GM23338 (cell line): ENCODE results near the gene CTNNA3. TPM values are rescaled to one million over a fixed set of nuclear protein-coding genes. Genes with fewer than 3 reads are reported as not detected.

ENCODE experiments used
- ATAC-seq: fragments of 200-7000 bp; cut with Tn5 transposase; 3 replicates; pipeline ENCODE4 v1.9.1; 2020
- DNase-seq: peaks from one replicate; pipeline ENCODE4 v3.0.0-alpha.2; 2015; ENCODE audit warnings: low spot score
- H2AFZ ChIP-seq: fragments of 200-600 bp; sonication (generic); 2 replicates; pipeline ENCODE4 v1.8.0; 2016; ENCODE audit warnings: antibody characterized with exemption, mild to moderate bottlenecking, moderate library complexity
- H3F3A ChIP-seq: fragments of 200-600 bp; sonication (generic); replicated peaks from 2 replicates; pipeline ENCODE4 v1.8.0; 2017; ENCODE audit warnings: antibody characterized with exemption, mixed run types, low read depth
- H3K27ac ChIP-seq: fragments of 200-600 bp; sonication (generic); 2 replicates; pipeline ENCODE4 v1.6.1; 2016; ENCODE audit warnings: low read depth
- H3K27me3 ChIP-seq: fragments of 200-600 bp; sonication (generic); 2 replicates; pipeline ENCODE4 v1.8.0; 2016; ENCODE audit warnings: mild to moderate bottlenecking, mixed run types, moderate library complexity; ENCODE audit not compliant: insufficient read depth
- H3K36me3 ChIP-seq: fragments of 200-600 bp; sonication (generic); 2 replicates; pipeline ENCODE4 v1.8.0; 2016; ENCODE audit warnings: mild to moderate bottlenecking; ENCODE audit not compliant: insufficient read depth
- H3K4me1 ChIP-seq: fragments of 200-600 bp; sonication (generic); 2 replicates; pipeline ENCODE4 v1.8.0; 2016; ENCODE audit warnings: mild to moderate bottlenecking, moderate library complexity; ENCODE audit not compliant: insufficient read depth
- H3K4me2 ChIP-seq: fragments of 200-600 bp; sonication (generic); 2 replicates; pipeline ENCODE4 v1.7.1; 2017; ENCODE audit warnings: mixed run types
- H3K4me3 ChIP-seq: fragments of 200-600 bp; sonication (generic); 2 replicates; pipeline ENCODE4 v1.6.1; 2016; ENCODE audit warnings: mixed run types
- H3K79me2 ChIP-seq: fragments of 200-600 bp; sonication (generic); replicated peaks from 2 replicates; pipeline ENCODE4 v1.8.0; 2017; ENCODE audit warnings: mild to moderate bottlenecking; ENCODE audit not compliant: insufficient read depth
- H3K9me2 ChIP-seq: fragments of 200-600 bp; sonication (generic); 2 replicates; pipeline ENCODE4 v1.8.0; 2017; ENCODE audit not compliant: insufficient read depth
- H4K20me1 ChIP-seq: fragments of 200-600 bp; sonication (generic); replicated peaks from 2 replicates; pipeline ENCODE4 v1.8.0; 2017; ENCODE audit warnings: mild to moderate bottlenecking; ENCODE audit not compliant: insufficient read depth
- H3K27ac Mint-ChIP-seq: 2 replicates; pipeline ENCODE4 v1.8.0; 2020; ENCODE audit warnings: inconsistent platforms, mild to moderate bottlenecking, moderate library complexity, mixed read lengths
- H3K27me3 Mint-ChIP-seq: 3 replicates; pipeline ENCODE4 v1.8.0; 2022; ENCODE audit warnings: low read depth, mild to moderate bottlenecking, moderate library complexity, mixed read lengths, inconsistent platforms; ENCODE audit not compliant: insufficient read depth, poor library complexity
- H3K36me3 Mint-ChIP-seq: 3 replicates; pipeline ENCODE4 v1.8.0; 2021; ENCODE audit warnings: low read depth, mild to moderate bottlenecking, inconsistent platforms, moderate library complexity, mixed read lengths
- H3K4me1 Mint-ChIP-seq: 3 replicates; pipeline ENCODE4 v1.8.0; 2020; ENCODE audit warnings: mild to moderate bottlenecking, inconsistent platforms, mixed read lengths
- H3K4me3 Mint-ChIP-seq: 3 replicates; pipeline ENCODE4 v1.8.0; 2021; ENCODE audit warnings: moderate library complexity, mild to moderate bottlenecking, inconsistent platforms, mixed read lengths
- H3K9me3 Mint-ChIP-seq: 3 replicates; pipeline ENCODE4 v1.8.0; 2020; ENCODE audit warnings: moderate library complexity, mild to moderate bottlenecking, inconsistent platforms, mixed read lengths
- CREB1 ChIP-seq: fragments of 250-450 bp; sonication (Bioruptor Pico); IDR thresholded peaks from 2 replicates; pipeline ENCODE4 v1.5.0; 2020; ENCODE audit warnings: low read depth, mild to moderate bottlenecking, moderate library complexity
- EZH2 ChIP-seq: fragments of 200-600 bp; sonication (generic); IDR thresholded peaks from one replicate; pipeline ENCODE4 v1.8.0; 2017; ENCODE audit warnings: antibody characterized with exemption, mild to moderate bottlenecking, low read depth; ENCODE audit not compliant: unreplicated experiment
- EZH2phosphoT487 ChIP-seq: fragments of 200-600 bp; sonication (generic); IDR thresholded peaks from one replicate; pipeline ENCODE4 v1.8.1; 2018; ENCODE audit warnings: antibody characterized with exemption; ENCODE audit not compliant: unreplicated experiment
- JUNB ChIP-seq: IDR thresholded peaks from one replicate; pipeline ENCODE4 v1.6.1; 2016; ENCODE audit warnings: antibody characterized with exemption; ENCODE audit not compliant: unreplicated experiment
- NANOG ChIP-seq: IDR thresholded peaks from 2 replicates; pipeline ENCODE4 v1.6.1; 2016; ENCODE audit warnings: antibody characterized with exemption, borderline replicate concordance
- POLR2AphosphoS5 ChIP-seq: IDR thresholded peaks from 2 replicates; pipeline ENCODE4 v1.6.1; 2016; ENCODE audit warnings: antibody characterized with exemption, low read depth
- STAT1 ChIP-seq: IDR thresholded peaks from one replicate; pipeline ENCODE4 v1.6.1; 2016; ENCODE audit warnings: antibody characterized with exemption; ENCODE audit not compliant: unreplicated experiment
- ZNF331 ChIP-seq: fragments of 250-450 bp; sonication (Bioruptor Pico); IDR thresholded peaks from 2 replicates; pipeline ENCODE4 v1.5.0; 2020; ENCODE audit warnings: low read depth, mild to moderate bottlenecking, moderate library complexity
- ZNF462 ChIP-seq: fragments of 250-450 bp; sonication (Bioruptor Pico); IDR thresholded peaks from 2 replicates; pipeline ENCODE4 v1.5.0; 2020; ENCODE audit warnings: mild to moderate bottlenecking, moderate library complexity
- polyA plus RNA-seq: library from polyadenylated mRNA; unstranded; fragments of >200 nt; fragmentation: Nextera tagmentation; extraction: Ambion mirVana; gene quantifications from 2 replicates; pipeline ENCODE4 v1.2.1, GENCODE V29; 2016
- total RNA-seq: library from RNA; depleted of rRNA; stranded (reverse); fragments of >200 nt; shearing (Covaris generic); gene quantifications from 2 replicates; pipeline ENCODE4 v1.2.3, GENCODE V29; 2014

Gene CTNNA3
- total and polyA plus RNA-seq, 2 experiments from 2014 or later, result 0.71 to 3.3 TPM

- TF ChIP-seq EZH2phosphoT487, result no peak
- no peak for TF ChIP-seq CREB1
- TF ChIP-seq STAT1, result no peak
- TF ChIP-seq ZNF462, result no peak
- TF ChIP-seq ZNF331, result no peak
- TF ChIP-seq EZH2, result no peak
- no peak for TF ChIP-seq POLR2AphosphoS5
Observed at GRCh38 chr10:67669978-67670377, 26.0 kb downstream of the CTNNA3 start (continued).

- H3K36me3 Mint-ChIP-seq, result no peaks in the 10 kb centered on the region
- no peak for ATAC-seq
- H4K20me1 ChIP-seq, result no peaks in the 10 kb centered on the region
- no peak overlapping the region for H3K27ac Mint-ChIP-seq
- DNase-seq, result no peak
- H3K4me1 Mint-ChIP-seq, result peaks cover 5% of the 10 kb centered on the region; the same call in 2 of the 3 replicates
- no peak overlapping the region for H3K4me3 ChIP-seq
- no peak overlapping the region for H3K4me3 Mint-ChIP-seq
- H3K27me3 ChIP-seq, result no peaks in the 10 kb centered on the region
- no peaks in the 10 kb centered on the region for H3K36me3 ChIP-seq
- H2AFZ ChIP-seq, result no peak overlapping the region
- H3K4me1 ChIP-seq, result no peaks in the 10 kb centered on the region; the same call in 1 of the 2 replicates
- no peaks in the 10 kb centered on the region for H3K9me3 Mint-ChIP-seq
- no peak overlapping the region for H3K4me2 ChIP-seq
- TF ChIP-seq JUNB (no peak), POLR2AphosphoS5 (no peak), STAT1 (no peak), NANOG (no peak), EZH2 (no peak), CREB1 (no peak)
- H3K79me2 ChIP-seq, result no peaks in the 10 kb centered on the region
- no peaks in the 10 kb centered on the region for H3F3A ChIP-seq
- no peaks in the 10 kb centered on the region for H3K9me2 ChIP-seq
- H3K27me3 Mint-ChIP-seq, result no peaks in the 10 kb centered on the region
- H3K27ac ChIP-seq, result no peak overlapping the region
Observed at GRCh38 chr10:67668448-67668847, 27.5 kb downstream of the CTNNA3 start.
